SH-SY5Y (cell line): ENCODE data around the gene SVOP.

Source experiments
- GATA2 ChIP-seq: IDR thresholded peaks from 2 replicates; pipeline ENCODE4 v1.6.1; 2011; ENCODE audit warnings: mild to moderate bottlenecking, low read depth, low read length
- GATA3 ChIP-seq: IDR thresholded peaks from 2 replicates; pipeline ENCODE4 v1.6.1; 2011; ENCODE audit warnings: low read depth, mild to moderate bottlenecking, low read length, moderate library complexity

GRCh38 chr12:108879615-108880254 lies 141.1 kb downstream of the SVOP start, which contains the start of gene DAO:
- TF ChIP-seq GATA2 (no peak), GATA3 (no peak)
